Stomach (tissue), 9 donors: ENCODE results near the gene DDX60. TPM values are rescaled to one million over a fixed set of nuclear protein-coding genes. Genes with fewer than 3 reads are reported as not detected.

ENCODE experiments used
- DNase-seq, 2 donors: peaks; one replicate each; pipeline versions ENCODE4 v3.0.0 to v3.0.0-alpha.2; 2013 to 2019
- H3K27ac ChIP-seq, 5 donors: fragments of 200-600 bp in 4 of 5; sonication (generic) in 4 of 5; one replicate each; pipeline ENCODE4 v1.5.1; 2013 to 2019; ENCODE audit warnings: mild to moderate bottlenecking in 1 of 5, moderate library complexity in 1 of 5
- H3K27me3 ChIP-seq, 3 donors: fragments of 200-600 bp; sonication (generic); one replicate each; pipeline ENCODE4 v1.5.1; 2017 to 2019; ENCODE audit warnings: mixed run types in 1 of 3
- H3K36me3 ChIP-seq, 4 donors: fragments of 200-600 bp; sonication (generic); 1 replicate in 3 of 4; 2 replicates in 1 of 4; pipeline ENCODE4 v1.5.1; 2016 to 2019
- H3K4me1 ChIP-seq, 4 donors: fragments of 200-600 bp; sonication (generic); one replicate each; pipeline ENCODE4 v1.5.1; 2016 to 2019
- H3K4me3 ChIP-seq, 4 donors: fragments of 200-600 bp; sonication (generic) in 3 of 4; one replicate each; pipeline ENCODE4 v1.5.1; 2016 to 2019; ENCODE audit warnings: mild to moderate bottlenecking in 1 of 4
- H3K9me3 ChIP-seq, 4 donors: fragments of 200-600 bp; sonication (generic); one replicate each; pipeline ENCODE4 v1.5.1; 2016 to 2019
- EP300 ChIP-seq: sonication (generic); formaldehyde crosslinking; IDR thresholded peaks from one replicate; pipeline ENCODE4 v1.6.1; 2017; ENCODE audit warnings: antibody characterized with exemption
- POLR2A ChIP-seq, 4 donors: fragments of 450-650 bp; IDR thresholded peaks; one replicate each; pipeline ENCODE4 v1.6.1; 2016; ENCODE audit warnings: antibody characterized with exemption in 4 of 4, control low read depth in 2 of 4, mild to moderate bottlenecking in 1 of 4, moderate library complexity in 1 of 4
- POLR2AphosphoS5 ChIP-seq, 3 donors: sonication (generic); formaldehyde crosslinking; IDR thresholded peaks; one replicate each; pipeline ENCODE4 v1.6.1; 2016; ENCODE audit warnings: antibody characterized with exemption in 3 of 3
- WGBS, 5 donors: extraction: QIAGEN DNeasy Blood & Tissue Kit in 3 of 5; methylation state at CpG; one replicate each; pipeline versions ENCODE4 v1.1.5 to v1.1.7; 2013 to 2018; 5-methylcytosine and 5-hydroxymethylcytosine counted together
- intact Hi-C: fragments of 100-400 bp; cut with DNase I; formaldehyde crosslinking; loops from one replicate; pipeline ENCODE4 v1.15.1; 2023; ENCODE audit warnings: low total_unique reads
- polyA plus RNA-seq, 3 donors: library from polyadenylated mRNA; stranded (reverse); fragments of 200-250 nt; gene quantifications; one replicate each; pipeline ENCODE4 v1.2.3, GENCODE V29; 2013
- total RNA-seq, 5 donors: library from RNA; depleted of rRNA; stranded (reverse); fragments of >200 nt; gene quantifications; one replicate each; pipeline versions ENCODE4 v1.1.0 to v1.2.3, GENCODE V29; 2014 to 2016
- TF ChIP-seq, protein P1 (sequence below), 7 experiments: fragments of 450-650 bp in 4 of 7; fragments of 200-600 bp in 3 of 7; sonication (generic) in 3 of 7; IDR thresholded peaks; one replicate each; pipeline ENCODE4 v1.5.1; 2016 to 2019; ENCODE audit warnings: antibody characterized with exemption in 7 of 7, control low read depth in 2 of 7, mild to moderate bottlenecking in 1 of 7
- donor health status: healthy with polysubstance abuse.
- donor health status: Bipolar disorder and iron deficiency.
- donor health status: healthy.

Gene DDX60
- total and polyA plus RNA-seq, 8 donors = 2.3 to 60.6 (median 8.9) TPM

DNA sequence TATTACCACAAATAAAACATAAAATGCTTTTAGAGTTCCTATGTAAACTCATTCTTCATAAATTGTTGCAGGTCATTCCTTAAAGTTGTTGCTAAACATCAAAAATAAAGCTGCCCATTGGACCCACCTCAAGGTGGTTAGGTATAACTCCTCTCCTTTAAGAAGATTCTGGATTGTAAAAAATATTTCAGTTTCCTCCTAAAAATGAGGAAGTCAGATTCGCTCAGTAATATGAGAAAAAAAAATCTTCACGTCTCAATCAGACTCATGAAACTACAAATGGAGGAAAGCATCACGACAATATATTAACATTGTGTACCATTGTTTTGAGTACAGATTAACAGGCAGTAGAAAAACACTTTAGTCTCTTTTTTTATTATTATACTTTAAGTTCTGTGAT is 105.9 kb downstream of the DDX60 start:
- TF ChIP-seq, protein P1, sequence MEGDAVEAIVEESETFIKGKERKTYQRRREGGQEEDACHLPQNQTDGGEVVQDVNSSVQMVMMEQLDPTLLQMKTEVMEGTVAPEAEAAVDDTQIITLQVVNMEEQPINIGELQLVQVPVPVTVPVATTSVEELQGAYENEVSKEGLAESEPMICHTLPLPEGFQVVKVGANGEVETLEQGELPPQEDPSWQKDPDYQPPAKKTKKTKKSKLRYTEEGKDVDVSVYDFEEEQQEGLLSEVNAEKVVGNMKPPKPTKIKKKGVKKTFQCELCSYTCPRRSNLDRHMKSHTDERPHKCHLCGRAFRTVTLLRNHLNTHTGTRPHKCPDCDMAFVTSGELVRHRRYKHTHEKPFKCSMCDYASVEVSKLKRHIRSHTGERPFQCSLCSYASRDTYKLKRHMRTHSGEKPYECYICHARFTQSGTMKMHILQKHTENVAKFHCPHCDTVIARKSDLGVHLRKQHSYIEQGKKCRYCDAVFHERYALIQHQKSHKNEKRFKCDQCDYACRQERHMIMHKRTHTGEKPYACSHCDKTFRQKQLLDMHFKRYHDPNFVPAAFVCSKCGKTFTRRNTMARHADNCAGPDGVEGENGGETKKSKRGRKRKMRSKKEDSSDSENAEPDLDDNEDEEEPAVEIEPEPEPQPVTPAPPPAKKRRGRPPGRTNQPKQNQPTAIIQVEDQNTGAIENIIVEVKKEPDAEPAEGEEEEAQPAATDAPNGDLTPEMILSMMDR (IDR thresholded peaks at IDR 0.05) = no peak
- TF ChIP-seq POLR2AphosphoS5 (IDR thresholded peaks at IDR 0.05) = no peak
- TF ChIP-seq POLR2A (IDR thresholded peaks at IDR 0.05) = no peak
- no peak for TF ChIP-seq EP300
- intact Hi-C loops = no loop called here
- no peaks in the 10 kb centered on the region for H3K27me3 ChIP-seq
- H3K27ac ChIP-seq = no peak overlapping the region
- no peak overlapping the region for H3K4me3 ChIP-seq
- no peak for DNase-seq
- peaks cover 0 to 4% (median 0%) of the 10 kb centered on the region in 4 donors for H3K9me3 ChIP-seq
- WGBS, 5 donors = 73 to 93% (median 90%) methylated on average over 3 of the region's 3 CpGs
- H3K36me3 ChIP-seq = peaks cover 4 to 23% (median 15%) of the 10 kb centered on the region in 4 donors
- H3K4me1 ChIP-seq = no peaks in the 10 kb centered on the region

- WGBS, 5 donors = 49 to 78% (median 54%) methylated on average over 3 of the region's 3 CpGs
- Histone ChIP-seq H3K27me3 (no peaks in the 10 kb centered on the region), H3K9me3 (peaks cover 0 to 15% (median 3%) of the 10 kb centered on the region in 4 donors), H3K4me1 (no peaks in the 10 kb centered on the region), H3K36me3 (no peaks in the 10 kb centered on the region), H3K27ac (no peak overlapping the region), H3K4me3 (no peak overlapping the region)
- TF ChIP-seq POLR2A (IDR thresholded peaks at IDR 0.05) = no peak
- peak in 1 of 2 donors; percentile 28 for DNase-seq
- intact Hi-C loops = no loop called here
These were observed 109.5 kb downstream of the DDX60 start for GRCh38 chr4:168208957-168209614.

- H3K4me1 ChIP-seq = no peaks in the 10 kb centered on the region
- TF ChIP-seq EP300 = no peak
- TF ChIP-seq POLR2A (IDR thresholded peaks at IDR 0.05) = no peak
- no peak for TF ChIP-seq POLR2AphosphoS5 (IDR thresholded peaks at IDR 0.05)
- TF ChIP-seq, protein P1 (IDR thresholded peaks at IDR 0.05) = no peak
- no peak for DNase-seq
- WGBS, 5 donors = 92 to 100% (median 94%) methylated on average over 2 to 4 of the region's 4 CpGs
- no peak overlapping the region for H3K27ac ChIP-seq
- no peak overlapping the region for H3K4me3 ChIP-seq
- H3K27me3 ChIP-seq = no peaks in the 10 kb centered on the region
- H3K9me3 ChIP-seq = peaks cover 14 to 38% (median 20%) of the 10 kb centered on the region in 4 donors
- peaks cover 0 to 8% (median 0%) of the 10 kb centered on the region in 4 donors for H3K36me3 ChIP-seq
- intact Hi-C loops = no loop called here
These were observed 115.2 kb downstream of the DDX60 start for GRCh38 chr4:168203233-168203911.

GRCh38 chr4:168200685-168201084 is 117.9 kb downstream of the DDX60 start:
- Histone ChIP-seq H3K4me1 (no peaks in the 10 kb centered on the region), H3K36me3 (peaks cover 0 to 8% (median 0%) of the 10 kb centered on the region in 4 donors), H3K27ac (no peak overlapping the region), H3K27me3 (no peaks in the 10 kb centered on the region), H3K9me3 (peaks cover 14 to 35% (median 20%) of the 10 kb centered on the region in 4 donors), H3K4me3 (no peak overlapping the region)
- intact Hi-C loops = no loop called here
- no peak for DNase-seq
- no peak for TF ChIP-seq POLR2A (IDR thresholded peaks at IDR 0.05)
- TF ChIP-seq POLR2AphosphoS5 (IDR thresholded peaks at IDR 0.05) = no peak
- TF ChIP-seq EP300 = no peak
- TF ChIP-seq, protein P1 (IDR thresholded peaks at IDR 0.05) = no peak
- 60 to 76% (median 68%) methylated on average over 3 of the region's 3 CpGs for WGBS, 5 donors
